BLaER1 treated with 17β-estradiol and CSF1 and Interleukin-3, amounts not matched to agents 10 nM and 100 nM (cell line): Measurements from ENCODE around the gene PIN1.
A peak's percentile ranks its signal among the peaks of the same experiment; 100 is the strongest.
"Not testable (repeated sequence)": the region's sequence is repeated elsewhere in the genome, so short reads cannot be mapped to it uniquely, and the experiment has no call there.

Experiments used
- H3K27ac ChIP-seq, 11 experiments: shearing (Covaris generic); formaldehyde crosslinking; 2 replicates each; pipeline ENCODE4 v1.8.1; 2022
- H3K27me3 ChIP-seq, 11 experiments: shearing (Covaris generic); formaldehyde crosslinking; 2 replicates each; pipeline ENCODE4 v1.8.1; 2022
- H3K36me3 ChIP-seq, 11 experiments: shearing (Covaris generic); formaldehyde crosslinking; 2 replicates each; pipeline ENCODE4 v1.8.1; 2022
- H3K4me1 ChIP-seq, 10 experiments: shearing (Covaris generic); formaldehyde crosslinking; 2 replicates each; pipeline ENCODE4 v1.8.1; 2022
- H3K4me2 ChIP-seq, 11 experiments: shearing (Covaris generic); formaldehyde crosslinking; 2 replicates each; pipeline ENCODE4 v1.8.1; 2022
- H3K4me3 ChIP-seq, 10 experiments: shearing (Covaris generic); formaldehyde crosslinking; 2 replicates each; pipeline ENCODE4 v1.8.1; 2022
- H3K9ac ChIP-seq, 11 experiments: shearing (Covaris generic); formaldehyde crosslinking; 2 replicates each; pipeline ENCODE4 v1.8.1; 2022
- H3K9me3 ChIP-seq, 11 experiments: shearing (Covaris generic); formaldehyde crosslinking; replicated peaks in 1 of 11; 2 replicates each; pipeline ENCODE4 v1.8.1; 2022
- H4K20me1 ChIP-seq, 11 experiments: shearing (Covaris generic); formaldehyde crosslinking; 2 replicates each; pipeline ENCODE4 v1.8.1; 2022
- Cebpa-rat ChIP-seq, 11 experiments: shearing (Covaris generic); IDR thresholded peaks; 2 replicates each; pipeline ENCODE4 v1.8.1; 2022

Gene PIN1

DNA sequence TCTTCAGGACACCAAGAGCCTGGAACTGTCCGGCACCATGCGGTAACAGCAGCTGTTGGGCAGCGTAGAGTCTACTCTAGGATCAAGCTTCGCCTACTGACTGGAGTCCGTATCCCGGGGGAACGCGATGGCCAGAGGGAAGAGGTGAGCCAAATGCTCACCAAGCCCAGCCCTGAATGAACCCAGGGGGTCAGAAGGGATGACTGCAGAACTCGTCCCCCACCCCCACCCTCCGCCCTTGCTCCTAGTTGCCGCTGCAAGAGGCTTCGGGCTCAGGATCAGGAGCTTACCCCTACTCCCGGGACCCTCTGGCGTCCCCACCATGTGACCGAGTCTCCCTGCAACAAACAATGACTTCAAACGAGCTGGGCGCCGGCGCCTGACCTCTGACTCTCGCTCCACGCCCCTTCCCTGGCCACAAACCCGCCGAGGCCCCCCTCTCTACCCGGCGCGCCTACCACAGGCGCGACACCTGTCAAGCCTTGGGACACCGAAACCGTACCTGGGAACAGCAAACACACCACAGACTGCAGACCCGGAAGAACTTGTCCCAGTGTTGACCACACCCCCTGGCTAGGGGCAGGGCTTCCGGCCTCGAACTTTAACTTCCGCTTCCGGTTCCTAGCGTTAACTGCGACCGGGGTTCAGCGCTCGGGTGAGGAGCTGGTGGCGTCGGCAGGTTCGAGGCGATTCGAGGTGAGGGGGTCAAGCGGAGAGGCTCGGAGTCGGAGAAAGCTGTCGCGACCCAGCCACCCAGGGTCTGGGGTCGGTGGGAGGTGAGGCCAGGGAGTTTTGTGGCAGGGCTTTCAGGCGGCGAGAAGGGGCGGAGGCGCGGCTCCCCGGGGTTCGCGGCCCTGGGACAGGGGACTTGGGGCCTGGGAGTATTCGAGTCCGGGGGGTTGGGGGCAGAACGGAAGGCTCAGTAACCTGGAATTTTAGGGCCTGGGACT lies 7.6 kb upstream of the PIN1 start, which contains the start of gene UBL5:
UBL5 (plus strand) TSS at position 630 of the 950 bp plus-strand sequence. CDS start 420 bp downstream, outside the sequence.
- Histone ChIP-seq H3K9me3 (no peaks in the 10 kb centered on the region), H3K27ac (peak within 1 kb of the TSS; percentile 76 to 88 (median 83)), H3K9ac (peak within 1 kb of the TSS; percentile 87 to 95 (median 92)), H3K4me1 (peaks cover 31 to 50% (median 41%) of the 10 kb centered on the region in 10 experiments), H4K20me1 (peaks cover 17 to 84% (median 42%) of the 10 kb centered on the region in 11 experiments; a peak in 19 of 22 replicates), H3K4me2 (peak within 1 kb of the TSS; percentile 84 to 100 (median 97)), H3K27me3 (no peaks in the 10 kb centered on the region), H3K36me3 (peaks cover 28 to 75% (median 47%) of the 10 kb centered on the region in 11 experiments), H3K4me3 (peak within 1 kb of the TSS; percentile 82 to 100 (median 93))
- TF ChIP-seq Cebpa-rat (IDR thresholded peaks at IDR 0.05), result no peak

DNA sequence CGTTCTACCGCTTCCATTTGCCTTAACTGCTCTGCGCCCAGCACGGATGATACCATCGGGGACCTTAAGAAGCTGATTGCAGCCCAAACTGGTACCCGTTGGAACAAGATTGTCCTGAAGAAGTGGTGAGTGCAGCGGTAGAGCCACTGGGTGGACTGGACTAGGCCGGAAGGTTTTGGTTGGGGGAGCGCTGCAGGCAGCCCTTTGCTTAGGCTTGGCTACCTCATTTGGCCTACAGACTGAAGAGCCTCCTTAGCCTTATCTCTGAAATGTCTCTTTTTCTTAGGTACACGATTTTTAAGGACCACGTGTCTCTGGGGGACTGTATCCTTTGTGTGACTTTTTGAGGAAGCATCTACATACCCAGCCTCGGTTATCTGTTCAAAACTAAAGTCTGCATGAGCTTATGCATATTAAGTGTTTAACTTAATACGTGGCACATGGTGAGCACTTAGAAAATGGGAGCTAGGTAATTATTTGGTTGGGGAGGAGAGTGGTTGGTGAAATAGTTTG lies 6.5 kb upstream of the PIN1 start:
- H3K4me3 ChIP-seq, result peak overlapping the region; percentile 82 to 100 (median 93)
- H3K27ac ChIP-seq, result peak overlapping the region; percentile 76 to 88 (median 83)

DNA sequence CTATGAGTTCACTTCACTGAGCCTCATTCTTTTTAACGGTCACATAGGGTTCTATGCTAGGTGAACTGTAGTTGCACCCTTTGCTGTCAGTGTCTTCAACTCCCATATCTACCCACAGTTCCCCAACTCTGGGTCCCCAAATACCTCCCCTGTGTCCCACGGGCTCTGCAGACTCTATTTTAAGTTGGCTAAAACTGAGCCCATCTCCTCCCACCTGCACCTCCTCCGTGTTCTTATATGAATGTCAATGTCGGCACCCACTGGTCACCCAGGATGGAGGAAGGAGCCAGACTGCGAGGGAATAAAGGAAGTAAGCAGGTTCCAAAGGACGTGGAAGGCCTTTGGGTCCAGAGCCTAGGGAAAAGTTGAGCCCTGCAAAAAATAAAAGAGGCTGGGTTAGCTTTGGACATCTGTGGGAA lies 802 bp upstream of the PIN1 start:
- H3K9me3 ChIP-seq, result no peaks in the 10 kb centered on the region
- peaks cover 9 to 66% (median 29%) of the 10 kb centered on the region in 11 experiments; a peak in 18 of 22 replicates for H4K20me1 ChIP-seq
- no peaks in the 10 kb centered on the region for H3K27me3 ChIP-seq
- peak overlapping the region in 9 of 11 experiments; percentile 57 to 90 (median 70); a peak in 16 of 22 replicates for H3K9ac ChIP-seq
- peak overlapping the region in 9 of 11 experiments; percentile 24 to 68 (median 44); a peak in 10 of 22 replicates for H3K27ac ChIP-seq
- no peak for TF ChIP-seq Cebpa-rat (IDR thresholded peaks at IDR 0.05)
- H3K4me2 ChIP-seq, result peak overlapping the region in 9 of 11 experiments; percentile 22 to 62 (median 49); a peak in 17 of 22 replicates
- peaks cover 35 to 64% (median 48%) of the 10 kb centered on the region in 11 experiments for H3K36me3 ChIP-seq
- H3K4me1 ChIP-seq, result peaks cover 19 to 31% (median 26%) of the 10 kb centered on the region in 10 experiments
- H3K4me3 ChIP-seq, result peak overlapping the region; percentile 80 to 98 (median 94)

More for the DNA sequence above, 6.5 kb upstream of the PIN1 start:
- Histone ChIP-seq H3K4me1 (peaks cover 31 to 41% (median 34%) of the 10 kb centered on the region in 10 experiments), H3K4me2 (peak overlapping the region; percentile 84 to 100 (median 97)), H3K36me3 (peaks cover 28 to 75% (median 52%) of the 10 kb centered on the region in 11 experiments), H3K9ac (peak overlapping the region; percentile 87 to 95 (median 92)), H3K27me3 (no peaks in the 10 kb centered on the region), H3K9me3 (no peaks in the 10 kb centered on the region), H4K20me1 (peaks cover 17 to 76% (median 37%) of the 10 kb centered on the region in 11 experiments; a peak in 19 of 22 replicates)
- TF ChIP-seq Cebpa-rat (IDR thresholded peaks at IDR 0.05), result no peak

DNA sequence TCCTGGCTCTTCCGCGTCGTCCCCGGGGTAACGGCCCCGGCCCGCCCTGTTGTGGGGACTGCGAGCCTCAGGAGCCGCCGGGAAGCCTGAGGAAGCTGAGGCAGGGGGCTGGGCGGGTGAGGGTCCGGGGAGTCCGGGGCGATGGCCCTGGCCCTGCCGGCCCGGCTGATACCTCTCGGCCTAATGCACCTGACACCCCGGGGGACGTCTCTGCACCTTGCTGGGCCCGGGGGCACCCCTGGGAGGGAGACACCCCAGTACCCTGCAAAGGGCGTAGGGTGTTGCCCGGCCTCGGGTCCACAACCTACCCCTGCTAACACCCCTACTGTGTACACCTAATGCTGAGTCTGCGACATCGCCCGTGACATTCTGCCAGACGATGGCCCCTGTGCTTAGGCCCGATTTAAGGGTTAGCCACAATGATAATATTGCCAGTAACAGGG lies 410 bp downstream of the PIN1 start:
- H3K27me3 ChIP-seq, result no peaks in the 10 kb centered on the region

DNA sequence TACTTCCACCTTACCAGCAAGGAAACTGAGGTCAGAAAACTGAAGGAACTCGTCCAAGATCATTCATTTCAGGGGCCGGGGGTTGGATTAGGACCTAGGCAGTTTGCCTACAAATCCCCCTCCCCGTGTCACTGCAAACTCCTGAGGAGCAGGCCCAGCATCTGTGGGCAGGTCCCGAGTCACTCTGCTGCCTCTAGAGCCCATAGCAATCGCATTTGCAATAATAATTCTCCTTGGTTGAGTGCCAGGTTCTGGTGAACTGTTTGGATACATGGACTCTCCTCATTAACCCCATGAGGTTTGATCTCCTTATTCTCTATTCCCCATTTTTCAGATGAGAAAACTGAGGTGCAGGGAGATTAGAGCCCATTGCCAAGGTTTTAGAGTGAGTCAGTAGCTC lies 903 bp downstream of the PIN1 start:
- Histone ChIP-seq H4K20me1 (peaks cover 0 to 61% (median 17%) of the 10 kb centered on the region in 11 experiments; a peak in 17 of 22 replicates), H3K27ac (peak overlapping the region in 9 of 11 experiments; percentile 69 to 84 (median 80); a peak in 14 of 22 replicates), H3K9ac (peak overlapping the region; percentile 85 to 94 (median 89)), H3K27me3 (no peaks in the 10 kb centered on the region), H3K4me3 (peak overlapping the region; percentile 80 to 98 (median 94)), H3K9me3 (no peaks in the 10 kb centered on the region), H3K4me1 (peaks cover 12 to 25% (median 19%) of the 10 kb centered on the region in 10 experiments), H3K4me2 (peak overlapping the region; percentile 90 to 98 (median 95)), H3K36me3 (peaks cover 35 to 64% (median 48%) of the 10 kb centered on the region in 11 experiments)
- TF ChIP-seq Cebpa-rat (IDR thresholded peaks at IDR 0.05), result no peak

More for the DNA sequence above, 410 bp downstream of the PIN1 start:
- Histone ChIP-seq H4K20me1 (peaks cover 0 to 61% (median 17%) of the 10 kb centered on the region in 11 experiments; a peak in 18 of 22 replicates), H3K4me3 (peak overlapping the region; percentile 80 to 98 (median 94)), H3K9ac (peak overlapping the region; percentile 85 to 94 (median 89)), H3K4me2 (peak overlapping the region; percentile 90 to 98 (median 95)), H3K27ac (peak overlapping the region; percentile 60 to 84 (median 80)), H3K9me3 (no peaks in the 10 kb centered on the region), H3K4me1 (peaks cover 12 to 25% (median 19%) of the 10 kb centered on the region in 10 experiments), H3K36me3 (peaks cover 35 to 64% (median 48%) of the 10 kb centered on the region in 11 experiments)
- no peak for TF ChIP-seq Cebpa-rat (IDR thresholded peaks at IDR 0.05)

DNA sequence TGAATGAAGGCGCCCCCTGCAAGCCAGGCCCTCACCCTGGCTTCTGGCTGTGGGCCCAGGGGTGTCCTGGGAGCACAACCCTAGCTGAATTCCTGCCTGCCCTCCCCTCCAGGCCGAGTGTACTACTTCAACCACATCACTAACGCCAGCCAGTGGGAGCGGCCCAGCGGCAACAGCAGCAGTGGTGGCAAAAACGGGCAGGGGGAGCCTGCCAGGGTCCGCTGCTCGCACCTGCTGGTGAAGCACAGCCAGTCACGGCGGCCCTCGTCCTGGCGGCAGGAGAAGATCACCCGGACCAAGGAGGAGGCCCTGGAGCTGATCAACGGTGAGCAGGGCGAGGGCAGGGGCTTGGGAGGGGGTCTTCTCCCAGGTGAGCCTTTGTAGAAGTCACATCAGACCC lies 3.2 kb downstream of the PIN1 start:
- Histone ChIP-seq H3K36me3 (peaks cover 54 to 66% (median 57%) of the 10 kb centered on the region in 11 experiments), H3K27me3 (no peaks in the 10 kb centered on the region), H3K9me3 (peaks cover 0 to 12% (median 0%) of the 10 kb centered on the region in 11 experiments; a peak in 8 of 22 replicates), H3K4me3 (no peak overlapping the region), H3K27ac (no peak overlapping the region), H3K9ac (no peak overlapping the region), H3K4me1 (peaks cover 12 to 25% (median 19%) of the 10 kb centered on the region in 10 experiments), H3K4me2 (no peak overlapping the region), H4K20me1 (peaks cover 4 to 58% (median 32%) of the 10 kb centered on the region in 11 experiments; a peak in 19 of 22 replicates)
- TF ChIP-seq Cebpa-rat (IDR thresholded peaks at IDR 0.05), result no peak

DNA sequence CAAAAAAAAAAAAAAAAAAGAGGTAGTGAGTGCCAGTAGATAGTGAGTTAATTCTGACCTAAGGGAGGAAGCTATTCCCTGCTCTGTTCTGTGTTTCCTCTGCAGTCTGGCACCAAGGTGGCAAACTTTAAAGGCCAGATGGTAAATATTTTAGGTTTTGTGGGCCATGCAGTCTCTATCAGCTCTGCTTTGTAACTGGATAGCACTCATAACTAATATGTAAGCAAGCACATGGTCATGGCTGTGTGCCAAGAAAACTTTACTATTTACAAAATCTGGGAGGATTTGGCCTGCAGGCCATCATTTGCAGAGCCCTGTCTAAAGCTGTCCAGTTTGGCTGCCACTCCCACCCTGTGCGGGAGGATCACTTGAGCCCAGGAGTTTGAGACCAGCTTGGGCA lies 4.3 kb downstream of the PIN1 start:
- peaks cover 0 to 19% (median 0%) of the 10 kb centered on the region in 11 experiments; a peak in 8 of 22 replicates for H3K9me3 ChIP-seq
- H4K20me1 ChIP-seq, result peaks cover 4 to 66% (median 38%) of the 10 kb centered on the region in 11 experiments; a peak in 20 of 22 replicates
- no peaks in the 10 kb centered on the region for H3K27me3 ChIP-seq
- H3K27ac ChIP-seq, result no peak overlapping the region
- H3K4me1 ChIP-seq, result peaks cover 12 to 18% (median 14%) of the 10 kb centered on the region in 10 experiments
- no peak overlapping the region for H3K9ac ChIP-seq
- no peak overlapping the region for H3K4me3 ChIP-seq
- H3K36me3 ChIP-seq, result peaks cover 65 to 76% (median 67%) of the 10 kb centered on the region in 11 experiments
- TF ChIP-seq Cebpa-rat (IDR thresholded peaks at IDR 0.05), result no peak
- H3K4me2 ChIP-seq, result no peak overlapping the region

DNA sequence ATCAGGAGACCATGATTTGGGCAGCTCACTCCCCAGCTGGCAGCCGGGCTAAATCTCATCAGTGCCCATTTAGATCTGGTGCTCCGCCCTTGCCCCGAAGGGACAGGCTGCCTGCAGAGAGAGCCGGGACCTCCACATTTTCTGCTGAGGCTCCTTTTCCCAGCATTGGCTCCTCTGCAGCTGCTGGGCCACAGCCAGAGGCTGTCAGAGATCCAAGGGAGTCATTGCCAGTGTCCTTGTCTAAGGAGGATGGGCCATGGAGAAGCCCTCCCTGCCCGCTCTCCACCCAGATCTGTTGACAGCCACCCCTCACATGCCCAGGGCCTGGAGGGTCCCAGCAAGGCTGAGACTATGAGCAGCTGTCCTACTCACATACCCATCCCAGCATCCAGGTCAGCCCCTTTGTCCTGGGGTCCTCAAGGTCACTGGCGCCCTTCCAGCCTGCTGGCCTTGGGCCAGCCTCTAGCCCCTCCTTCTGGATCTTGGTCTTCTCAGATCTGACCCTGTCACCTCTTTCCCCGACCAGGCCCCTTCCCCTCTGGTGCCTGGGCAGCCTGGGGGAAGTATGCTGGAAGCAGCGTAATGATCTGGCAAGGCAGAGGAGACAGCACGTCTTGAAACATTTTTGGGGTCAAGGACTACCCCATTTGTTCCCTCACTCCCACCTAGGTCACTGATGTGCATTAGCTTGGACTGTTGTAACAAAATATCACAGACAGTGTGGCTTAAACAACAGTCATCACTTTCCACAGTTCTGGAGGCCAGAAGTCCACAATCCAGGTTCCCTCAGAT lies 7.9 kb downstream of the PIN1 start:
- Histone ChIP-seq H3K4me2 (no peak overlapping the region), H3K4me3 (no peak overlapping the region), H3K27ac (no peak overlapping the region), H3K9ac (no peak overlapping the region), H3K27me3 (no peaks in the 10 kb centered on the region), H3K36me3 (peaks cover 96 to 100% (median 99%) of the 10 kb centered on the region in 11 experiments), H4K20me1 (peaks cover 16 to 91% (median 57%) of the 10 kb centered on the region in 11 experiments; a peak in 21 of 22 replicates), H3K4me1 (no peaks in the 10 kb centered on the region), H3K9me3 (peaks cover 0 to 19% (median 0%) of the 10 kb centered on the region in 11 experiments; a peak in 8 of 22 replicates)
- no peak for TF ChIP-seq Cebpa-rat (IDR thresholded peaks at IDR 0.05)

DNA sequence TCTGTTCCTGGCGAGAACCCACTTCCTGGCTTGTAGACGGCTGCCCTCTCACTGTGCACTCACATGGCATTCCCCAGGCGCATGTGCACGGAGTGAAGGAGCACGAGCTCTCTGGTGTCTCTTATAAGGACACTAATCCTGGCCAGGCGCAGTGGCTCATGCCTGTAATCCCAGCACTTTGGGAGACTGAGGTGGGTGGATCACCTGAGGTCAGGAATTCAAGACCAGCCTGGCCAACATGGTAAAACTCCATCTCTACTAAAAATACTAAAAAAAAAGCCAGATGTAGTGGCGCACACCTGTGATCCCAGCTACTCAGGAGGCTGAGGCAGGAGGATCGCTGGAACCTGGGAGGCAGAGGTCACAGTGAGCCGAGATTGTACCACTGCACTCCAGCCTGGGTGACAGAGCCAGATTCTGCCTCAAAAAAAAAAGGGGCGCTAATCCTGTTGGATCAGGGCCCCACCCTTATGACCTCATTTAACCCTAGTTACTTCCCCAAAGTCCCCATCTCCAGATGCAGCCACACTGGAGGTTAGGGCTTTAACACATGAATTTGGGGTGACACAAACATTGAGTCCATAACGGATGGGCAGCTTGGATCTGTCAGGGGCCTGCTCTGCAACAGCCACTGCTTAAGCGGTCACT lies 8.6 kb downstream of the PIN1 start:
- H3K4me3 ChIP-seq, H3K9ac ChIP-seq, H3K4me1 ChIP-seq, H3K27ac ChIP-seq, H3K4me2 ChIP-seq, H3K27me3 ChIP-seq: not testable (repeated sequence)
- peaks cover 0 to 19% (median 0%) of the 10 kb centered on the region in 11 experiments; a peak in 8 of 22 replicates for H3K9me3 ChIP-seq
- H3K36me3 ChIP-seq, result peaks cover 96 to 100% (median 99%) of the 10 kb centered on the region in 11 experiments
- peaks cover 16 to 91% (median 64%) of the 10 kb centered on the region in 11 experiments; a peak in 20 of 22 replicates for H4K20me1 ChIP-seq
